Dermis blood vessel endothelial cell (primary cell): Measurements from ENCODE around the gene SLC10A3. TPM values are rescaled to one million over a fixed set of nuclear protein-coding genes. Genes with fewer than 3 reads are reported as not detected.

Source experiments
- DNase-seq: peaks from one replicate; pipeline ENCODE4 v3.0.0; 2010
- total RNA-seq: library from RNA; depleted of rRNA; stranded (reverse); fragments of >200 nt; gene quantifications from 2 replicates; pipeline ENCODE4 v1.2.3, GENCODE V29; 2014

Gene SLC10A3
- total RNA-seq, 1 donor from 2014 or later = 22.1 TPM

- peak; percentile 10 for DNase-seq
Observed at GRCh38 chrX:154437971-154438893, 52.2 kb downstream of the SLC10A3 start.

Other genes starting within 250 kb of the SLC10A3 start
- gene OPN1MW3, start 233.0 kb downstream of the SLC10A3 start, total RNA-seq = not detected in 2 replicates
- not detected in 2 replicates for gene TEX28, start 195.5 kb downstream of the SLC10A3 start, total RNA-seq
- not detected in 2 replicates for gene TKTL1, start 194.8 kb downstream of the SLC10A3 start, total RNA-seq
- gene FLNA, start 116.0 kb downstream of the SLC10A3 start, total RNA-seq = 1,387 and 2,587 TPM in 2 replicates
- gene EMD, start 111.3 kb downstream of the SLC10A3 start, total RNA-seq = 10.6 and 17.2 TPM in 2 replicates
- 3,745 and 6,057 TPM in 2 replicates for gene RPL10, start 92.3 kb downstream of the SLC10A3 start, total RNA-seq
- gene DNASE1L1, start 81.4 kb downstream of the SLC10A3 start, total RNA-seq = 105 and 111 TPM in 2 replicates
- 20.8 and 25.9 TPM in 2 replicates for gene TAFAZZIN, start 79.1 kb downstream of the SLC10A3 start, total RNA-seq
- 65.9 and 103 TPM in 2 replicates for gene ATP6AP1, start 62.0 kb downstream of the SLC10A3 start, total RNA-seq
- 50.7 and 75.9 TPM in 2 replicates for gene GDI1, start 53.5 kb downstream of the SLC10A3 start, total RNA-seq
- 58.0 and 61.4 TPM in 2 replicates for gene FAM50A, start 46.5 kb downstream of the SLC10A3 start, total RNA-seq
- gene PLXNA3, start 32.3 kb downstream of the SLC10A3 start, total RNA-seq = 6.6 and 9.0 TPM in 2 replicates
- gene LAGE3, start 11.3 kb downstream of the SLC10A3 start, total RNA-seq = 14.3 and 31.5 TPM in 2 replicates
- 51.1 and 57.8 TPM in 2 replicates for gene UBL4A, start 4.0 kb downstream of the SLC10A3 start, total RNA-seq
- gene FAM3A, start 25.6 kb upstream of the SLC10A3 start, total RNA-seq = 25.5 and 27.7 TPM in 2 replicates
- gene G6PD, start 56.2 kb upstream of the SLC10A3 start, total RNA-seq = 29.1 and 117 TPM in 2 replicates
- 15.5 and 22.1 TPM in 2 replicates for gene IKBKG, start 57.0 kb upstream of the SLC10A3 start, total RNA-seq
- gene CTAG1A, start 94.5 kb upstream of the SLC10A3 start, total RNA-seq = not detected in 2 replicates
- not detected in 2 replicates for gene CTAG1B, start 128.7 kb upstream of the SLC10A3 start, total RNA-seq
- not detected in 2 replicates for gene CTAG2, start 162.9 kb upstream of the SLC10A3 start, total RNA-seq